ENCODE measurements around the gene ANKRD11. TPM values are rescaled to one million over a fixed set of nuclear protein-coding genes. Genes with fewer than 3 reads are reported as not detected.

Gene ANKRD11
- total RNA-seq, 1 experiment from 2014 or later: 297 TPM

DNA sequence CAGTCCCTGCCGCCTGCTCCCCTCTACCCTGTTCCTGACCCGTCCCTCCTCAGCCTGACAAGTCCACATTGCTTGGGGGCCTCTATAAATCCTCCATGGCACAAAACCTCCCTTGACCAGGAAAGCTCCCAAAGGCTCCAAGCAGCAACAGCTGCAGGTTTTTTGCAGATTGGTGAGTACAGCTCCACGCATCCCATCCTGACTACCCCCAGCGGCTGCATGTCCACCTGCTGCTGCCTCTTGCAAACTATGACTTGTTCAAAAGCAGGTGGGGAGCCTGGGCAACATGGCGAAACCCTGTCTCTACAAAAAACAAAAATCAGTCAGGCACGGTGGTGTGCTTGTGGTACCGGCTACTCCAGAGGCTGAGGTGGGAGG, 122.8 kb downstream of the ANKRD11 start:
- H3K4me1 ChIP-seq: peaks cover 54% of the 10 kb centered on the region
- POLR2A ChIA-PET: no interaction called here
- H3K27me3 Mint-ChIP-seq (ENCODE audit: insufficient read depth, unreplicated experiment): no peaks in the 10 kb centered on the region
- BruUV-seq (replicated peaks): no TSS peak
- no peak for DNase-seq
- H3K4me3 ChIP-seq (ENCODE audit: low read depth, low read length): no peak overlapping the region
- H3K9me3 ChIP-seq: no peaks in the 10 kb centered on the region
- no peak overlapping the region for H3K4me3 Mint-ChIP-seq (ENCODE audit: unreplicated experiment)
- H3K36me3 Mint-ChIP-seq (ENCODE audit: insufficient read depth, unreplicated experiment): peaks cover 98% of the 10 kb centered on the region
- TF ChIP-seq, protein P1, sequence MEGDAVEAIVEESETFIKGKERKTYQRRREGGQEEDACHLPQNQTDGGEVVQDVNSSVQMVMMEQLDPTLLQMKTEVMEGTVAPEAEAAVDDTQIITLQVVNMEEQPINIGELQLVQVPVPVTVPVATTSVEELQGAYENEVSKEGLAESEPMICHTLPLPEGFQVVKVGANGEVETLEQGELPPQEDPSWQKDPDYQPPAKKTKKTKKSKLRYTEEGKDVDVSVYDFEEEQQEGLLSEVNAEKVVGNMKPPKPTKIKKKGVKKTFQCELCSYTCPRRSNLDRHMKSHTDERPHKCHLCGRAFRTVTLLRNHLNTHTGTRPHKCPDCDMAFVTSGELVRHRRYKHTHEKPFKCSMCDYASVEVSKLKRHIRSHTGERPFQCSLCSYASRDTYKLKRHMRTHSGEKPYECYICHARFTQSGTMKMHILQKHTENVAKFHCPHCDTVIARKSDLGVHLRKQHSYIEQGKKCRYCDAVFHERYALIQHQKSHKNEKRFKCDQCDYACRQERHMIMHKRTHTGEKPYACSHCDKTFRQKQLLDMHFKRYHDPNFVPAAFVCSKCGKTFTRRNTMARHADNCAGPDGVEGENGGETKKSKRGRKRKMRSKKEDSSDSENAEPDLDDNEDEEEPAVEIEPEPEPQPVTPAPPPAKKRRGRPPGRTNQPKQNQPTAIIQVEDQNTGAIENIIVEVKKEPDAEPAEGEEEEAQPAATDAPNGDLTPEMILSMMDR (IDR thresholded peaks at IDR 0.05; ENCODE audit: insufficient read depth in 1 of 2, low read depth in 1 of 2, low read length in 1 of 2, severe bottlenecking in 1 of 2, unreplicated experiment in 1 of 2): no peak
- no peak overlapping the region for H3K27ac Mint-ChIP-seq (ENCODE audit: unreplicated experiment)
- CTCF ChIA-PET: no interaction called here
- intact Hi-C loops (cut with micrococcal nuclease; ENCODE audit: unreplicated experiment): no loop called here
- no peaks in the 10 kb centered on the region for H3K27me3 ChIP-seq (replicated peaks; ENCODE audit: control insufficient read depth, insufficient read depth, low read length)
- H3K9me3 Mint-ChIP-seq (ENCODE audit: unreplicated experiment): no peaks in the 10 kb centered on the region
- H3K36me3 ChIP-seq (ENCODE audit: control insufficient read depth, insufficient read depth, low read length): no peaks in the 10 kb centered on the region
- H3K4me1 Mint-ChIP-seq (ENCODE audit: low read depth, unreplicated experiment): peaks cover 70% of the 10 kb centered on the region

DNA sequence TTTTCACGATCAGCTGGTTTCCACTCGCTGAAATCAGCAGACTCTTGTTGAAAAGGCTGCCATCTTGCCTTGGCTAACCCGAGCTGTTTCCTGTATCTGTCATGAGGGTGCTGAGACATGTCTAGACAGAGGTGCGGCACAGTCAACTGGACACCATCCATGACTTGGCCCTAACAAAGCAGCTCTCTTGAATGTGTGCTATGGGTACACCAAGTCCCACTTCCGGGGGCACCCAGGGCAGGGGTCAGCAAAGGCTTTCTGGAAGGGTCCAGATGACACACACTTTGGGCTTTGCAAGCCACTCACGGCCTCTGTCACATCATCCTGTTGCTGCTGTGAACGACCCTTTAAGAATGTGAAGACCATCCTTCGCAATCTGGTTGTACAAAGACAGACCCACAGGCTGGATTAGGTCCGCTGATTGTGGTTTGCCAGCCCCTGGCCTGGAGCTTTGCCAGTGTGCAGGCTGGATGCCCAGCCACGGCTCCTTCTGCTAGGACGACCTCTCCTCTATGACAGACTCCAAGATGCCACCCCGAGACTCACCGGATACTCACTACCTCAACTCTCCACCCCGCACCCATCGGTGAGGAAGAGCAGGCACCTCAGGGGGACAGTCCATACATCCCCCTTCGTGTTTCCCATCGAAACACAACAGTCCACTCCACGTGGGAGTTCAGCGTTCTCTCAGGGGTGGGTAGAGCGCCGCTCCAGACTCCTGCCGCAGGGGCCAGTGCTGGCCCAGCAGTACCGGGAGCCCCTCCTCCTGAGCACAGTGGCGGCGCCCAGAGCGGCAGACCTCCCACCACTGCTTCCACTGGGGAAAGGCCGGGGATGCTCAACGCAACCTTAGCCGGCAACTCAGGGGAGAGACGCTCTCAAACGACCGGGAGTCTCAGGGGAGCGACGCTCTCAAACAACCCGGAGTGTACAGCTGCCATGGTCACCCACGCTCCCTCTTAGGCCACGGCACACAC, 123.5 kb downstream of the ANKRD11 start:
- no peak overlapping the region for H3K27ac Mint-ChIP-seq (ENCODE audit: unreplicated experiment)
- H3K27me3 Mint-ChIP-seq (ENCODE audit: insufficient read depth, unreplicated experiment): no peaks in the 10 kb centered on the region
- TF ChIP-seq, protein P1 (IDR thresholded peaks at IDR 0.05; ENCODE audit: insufficient read depth in 1 of 2, low read depth in 1 of 2, low read length in 1 of 2, severe bottlenecking in 1 of 2, unreplicated experiment in 1 of 2): no peak
- no peak overlapping the region for H3K4me3 ChIP-seq (ENCODE audit: low read depth, low read length)
- no peak for DNase-seq
- no TSS peak for BruUV-seq (replicated peaks)
- CTCF ChIA-PET: no interaction called here
- H3K36me3 Mint-ChIP-seq (ENCODE audit: insufficient read depth, unreplicated experiment): peaks cover 98% of the 10 kb centered on the region
- intact Hi-C loops (cut with micrococcal nuclease; ENCODE audit: unreplicated experiment): no loop called here
- H3K4me1 Mint-ChIP-seq (ENCODE audit: low read depth, unreplicated experiment): peaks cover 77% of the 10 kb centered on the region
- no peaks in the 10 kb centered on the region for H3K9me3 ChIP-seq
- no peaks in the 10 kb centered on the region for H3K36me3 ChIP-seq (ENCODE audit: control insufficient read depth, insufficient read depth, low read length)
- H3K4me3 Mint-ChIP-seq (ENCODE audit: unreplicated experiment): no peak overlapping the region
- H3K4me1 ChIP-seq: peaks cover 60% of the 10 kb centered on the region
- POLR2A ChIA-PET: no interaction called here
- no peaks in the 10 kb centered on the region for H3K27me3 ChIP-seq (replicated peaks; ENCODE audit: control insufficient read depth, insufficient read depth, low read length)
- H3K9me3 Mint-ChIP-seq (ENCODE audit: unreplicated experiment): no peaks in the 10 kb centered on the region

DNA sequence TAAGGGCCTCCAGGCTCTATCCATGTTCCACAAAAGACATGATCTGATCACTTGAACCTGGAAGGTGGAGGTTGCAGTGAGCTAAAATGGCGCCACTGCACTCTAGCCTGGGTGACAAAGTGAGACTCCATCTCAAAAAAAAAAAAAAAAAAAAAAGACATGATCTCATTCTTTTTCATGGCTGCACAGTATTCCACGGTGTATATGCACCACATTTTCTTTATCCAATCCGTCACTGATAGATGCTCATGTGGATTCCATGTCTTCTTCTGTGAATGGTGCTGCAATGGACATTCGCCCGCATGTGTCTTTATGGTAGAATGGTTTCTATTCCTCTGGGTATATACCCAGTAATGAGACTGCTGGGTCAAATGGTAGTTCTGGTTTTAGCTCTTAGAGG, 124.4 kb downstream of the ANKRD11 start:
- H3K4me1 ChIP-seq: peaks cover 62% of the 10 kb centered on the region
- H3K27ac Mint-ChIP-seq (ENCODE audit: unreplicated experiment): no peak overlapping the region
- no peaks in the 10 kb centered on the region for H3K36me3 ChIP-seq (ENCODE audit: control insufficient read depth, insufficient read depth, low read length)
- H3K4me3 Mint-ChIP-seq (ENCODE audit: unreplicated experiment): no peak overlapping the region
- H3K4me3 ChIP-seq (ENCODE audit: low read depth, low read length): no peak overlapping the region
- H3K4me1 Mint-ChIP-seq (ENCODE audit: low read depth, unreplicated experiment): peaks cover 76% of the 10 kb centered on the region
- CTCF ChIA-PET: no interaction called here
- no peaks in the 10 kb centered on the region for H3K27me3 ChIP-seq (replicated peaks; ENCODE audit: control insufficient read depth, insufficient read depth, low read length)
- intact Hi-C loops (cut with micrococcal nuclease; ENCODE audit: unreplicated experiment): no loop called here
- TF ChIP-seq, protein P1 (IDR thresholded peaks at IDR 0.05; ENCODE audit: insufficient read depth in 1 of 2, low read depth in 1 of 2, low read length in 1 of 2, severe bottlenecking in 1 of 2, unreplicated experiment in 1 of 2): no peak
- H3K27me3 Mint-ChIP-seq (ENCODE audit: insufficient read depth, unreplicated experiment): no peaks in the 10 kb centered on the region
- POLR2A ChIA-PET: no interaction called here
- peaks cover 98% of the 10 kb centered on the region for H3K36me3 Mint-ChIP-seq (ENCODE audit: insufficient read depth, unreplicated experiment)
- BruUV-seq (replicated peaks): no TSS peak
- no peaks in the 10 kb centered on the region for H3K9me3 Mint-ChIP-seq (ENCODE audit: unreplicated experiment)
- H3K9me3 ChIP-seq: no peaks in the 10 kb centered on the region
- no peak for DNase-seq

Measured in Caco-2 (cell line).